GM12878 (cell line): ENCODE measurements around the gene VPS18. TPM values are rescaled to one million over a fixed set of nuclear protein-coding genes. Genes with fewer than 3 reads are reported as not detected.

Experiments
- ATAC-seq: fragments of 200-7000 bp; cut with Tn5 transposase; 3 replicates; pipeline ENCODE4 v1.9.1; 2020; ENCODE audit warnings: mild to moderate bottlenecking, moderate library complexity
- BruUV-seq: library from RNA; stranded (reverse); fragments of 400-500 nt; replicated peaks from 2 replicates; lab custom pipeline; 2021; lab: Mats Ljungman, UMichigan
- CTCF ChIA-PET: fragments of 300-600 bp; sonication (Branson Sonifier 250); formaldehyde crosslinking; extraction: SDS; loops from one replicate; lab custom pipeline; 2021; ENCODE audit warnings: inconsistent platforms; lab: Yijun Ruan, JAX
- POLR2A ChIA-PET: fragments of 350-600 bp; formaldehyde crosslinking; extraction: SDS; loops from one replicate; lab custom pipeline; 2021; ENCODE audit warnings: inconsistent platforms; lab: Charles Lee
- RAD21 ChIA-PET: fragments of 300-600 bp; sonication (Branson Sonifier 250); formaldehyde crosslinking; loops from one replicate; lab custom pipeline; 2023; ENCODE audit warnings: antibody characterized with exemption; ENCODE audit not compliant: unreplicated experiment; lab: Charles Lee
- SMC1A ChIA-PET: fragments of 300-600 bp; sonication (Branson Sonifier 250); formaldehyde crosslinking; loops from one replicate; lab custom pipeline; 2023; ENCODE audit not compliant: unreplicated experiment, uncharacterized antibody; lab: Charles Lee
- DNase-seq: peaks from one replicate; pipeline ENCODE4 v3.0.0-alpha.2; 2011; ENCODE audit warnings: low read depth, low spot score
- FAIRE-seq: peaks from 3 replicates; lab custom pipeline; 2011; peaks lifted over from hg19 to GRCh38; lab: Jason Lieb, UNC
- H2AFZ ChIP-seq: 2 replicates; pipeline ENCODE4 v1.6.0; 2011; ENCODE audit warnings: low read depth, low read length, control low read depth; ENCODE audit not compliant: control insufficient read depth
- H3K27ac ChIP-seq: 2 replicates; pipeline ENCODE4 v1.5.1; 2011; ENCODE audit warnings: control low read depth; ENCODE audit not compliant: control insufficient read depth, insufficient read depth
- H3K27me3 ChIP-seq, 2 experiments: replicated peaks in 1 of 2; 2 replicates each; pipeline versions ENCODE4 v1.6.0 to v1.6.1; 2011; ENCODE audit warnings: low read length in 1 of 2; ENCODE audit not compliant: control insufficient read depth in 2 of 2, insufficient read depth in 2 of 2
- H3K36me3 ChIP-seq, 2 experiments: 2 replicates each; pipeline ENCODE4 v1.5.1; 2011; ENCODE audit warnings: low read length in 1 of 2; ENCODE audit not compliant: control insufficient read depth in 2 of 2, insufficient read depth in 2 of 2
- H3K4me1 ChIP-seq: 2 replicates; pipeline ENCODE4 v1.6.1; 2011; ENCODE audit warnings: mild to moderate bottlenecking, low read length, moderate library complexity, mixed read lengths; ENCODE audit not compliant: control insufficient read depth, insufficient read depth
- H3K4me2 ChIP-seq: 2 replicates; pipeline ENCODE4 v1.6.0; 2011; ENCODE audit warnings: control low read depth; ENCODE audit not compliant: control insufficient read depth, insufficient read depth
- H3K4me3 ChIP-seq: fragments of 200-600 bp; sonication (generic); 2 replicates; pipeline ENCODE4 v1.5.1; 2016
- H3K79me2 ChIP-seq: 2 replicates; pipeline ENCODE4 v1.6.0; 2011; ENCODE audit warnings: low read length; ENCODE audit not compliant: control insufficient read depth, insufficient read depth
- H3K9ac ChIP-seq: 2 replicates; pipeline ENCODE4 v1.8.0; 2011; ENCODE audit warnings: low read length, control low read depth, mixed read lengths; ENCODE audit not compliant: control insufficient read depth, insufficient read depth
- H3K9me3 ChIP-seq: replicated peaks from 3 replicates; pipeline ENCODE4 v1.5.1; 2011; ENCODE audit warnings: mild to moderate bottlenecking, low read length; ENCODE audit not compliant: control insufficient read depth, insufficient read depth
- H4K20me1 ChIP-seq: 2 replicates; pipeline ENCODE4 v1.6.0; 2011; ENCODE audit not compliant: control insufficient read depth, insufficient read depth
- GABPA ChIP-seq: IDR thresholded peaks from 2 replicates; pipeline ENCODE4 v1.6.1; 2014; ENCODE audit warnings: antibody characterized with exemption, low read depth, mild to moderate bottlenecking, inconsistent platforms
- HCFC1 ChIP-seq: fragments of 150-350 bp; IDR thresholded peaks from 2 replicates; pipeline ENCODE4 v1.6.1; 2014; ENCODE audit warnings: low read length
- WGBS: methylation state at CpG from one replicate; pipeline ENCODE4 v1.1.6; 2016; ENCODE audit warnings: low lambda C conversion rate; ENCODE audit not compliant: insufficient replicate concordance, insufficient coverage; ENCODE audit errors: missing lambda C conversion rate; 5-methylcytosine and 5-hydroxymethylcytosine counted together
- in situ Hi-C: fragments of 300-500 bp; cut with MboI; formaldehyde crosslinking; loops from 9 replicates; pipeline ENCODE4 v1.14.3; 2018; ENCODE audit warnings: mixed read lengths
- intact Hi-C: fragments of 100-400 bp; cut with micrococcal nuclease; formaldehyde crosslinking; loops from one replicate; pipeline ENCODE4 v1.14.2; 2022; ENCODE audit not compliant: unreplicated experiment
- polyA plus RNA-seq, 11 experiments: library from polyadenylated mRNA; depleted of rRNA in 4 of 11; unstranded in 6 of 11; stranded (reverse) in 5 of 11; fragments of >200 nt; fragmentation: Nextera tagmentation in 4 of 11; fragmentation: Illumina TruSeq in 1 of 11; extraction: Ambion mirVana in 4 of 11; extraction: Trizol in 1 of 11; gene quantifications; 1 replicate in 1 of 11; 2 replicates in 10 of 11; pipeline versions ENCODE4 v1.2.1 to v1.2.3, GENCODE V29; 2011 to 2016; ENCODE audit warnings: inconsistent platforms in 2 of 11, missing spikeins in 2 of 11, low read depth in 1 of 11
- total RNA-seq, 4 experiments: library from RNA; depleted of rRNA in 3 of 4; stranded (reverse); fragments of >200 nt in 3 of 4; fragmentation: Illumina TruSeq in 1 of 4; extraction: Trizol in 1 of 4; gene quantifications; 2 replicates each; pipeline versions ENCODE4 v1.2.1 to v1.2.3, GENCODE V29; 2013 to 2021
- TF ChIP-seq, protein P1 (sequence below): IDR thresholded peaks from 2 replicates; pipeline ENCODE4 v1.6.1; 2012; ENCODE audit warnings: mild to moderate bottlenecking, low read depth, low read length

VPS18 gene
- total and polyA plus RNA-seq, 10 of the 15 experiments (the other 5 are each of a cell fraction or from before 2014, with no cell fraction given): 0.71 to 20.4 (median 10.6) TPM

GRCh38 chr15:40918799-40919392, 24.6 kb downstream of the VPS18 start:
- H4K20me1 ChIP-seq: no peaks in the 10 kb centered on the region
- SMC1A ChIA-PET: interaction anchor here (1.1 kb wide), 1 partner anchor 48 kb away, joined by 3 read pairs; no protein-coding TSS in a partner anchor
- no peak for DNase-seq
- no peaks in the 10 kb centered on the region for H3K4me1 ChIP-seq
- H3K27me3 ChIP-seq: no peaks in the 10 kb centered on the region; a peak in 2 of 4 replicates
- intact Hi-C loops (no loop called here), in situ Hi-C loops (no loop called here)
- no peak for ATAC-seq
- POLR2A ChIA-PET: no interaction called here
- no peaks in the 10 kb centered on the region for H3K9me3 ChIP-seq
- no peaks in the 10 kb centered on the region for H3K79me2 ChIP-seq
- CTCF ChIA-PET: interaction anchor here (1.0 to 6.1 kb wide), 5 partner anchors 7 to 269 kb away, joined by 3 to 30 read pairs (median 6); no protein-coding TSS in a partner anchor
- no peak for TF ChIP-seq GABPA
- RAD21 ChIA-PET: no interaction called here
- no peak overlapping the region for H3K27ac ChIP-seq
- no peaks in the 10 kb centered on the region for H3K36me3 ChIP-seq
- no peak overlapping the region for H2AFZ ChIP-seq
- no TSS peak for BruUV-seq
- no peak for FAIRE-seq
- no peak overlapping the region for H3K4me3 ChIP-seq
- H3K4me2 ChIP-seq: no peak overlapping the region
- WGBS: 47% methylated on average over 19 of the region's 19 CpGs
- no peak overlapping the region for H3K9ac ChIP-seq

GRCh38 chr15:40921949-40922607, 27.8 kb downstream of the VPS18 start:
- Histone ChIP-seq H3K4me1 (peaks cover 8% of the 10 kb centered on the region; the same call in 1 of the 2 replicates), H3K36me3 (no peaks in the 10 kb centered on the region), H3K9me3 (no peaks in the 10 kb centered on the region), H3K79me2 (no peaks in the 10 kb centered on the region), H3K4me3 (no peak overlapping the region), H2AFZ (no peak overlapping the region), H3K27ac (no peak overlapping the region), H4K20me1 (no peaks in the 10 kb centered on the region), H3K27me3 (peaks cover 11 to 18% of the 10 kb centered on the region in 2 experiments), H3K4me2 (no peak overlapping the region), H3K9ac (no peak overlapping the region)
- no peak for TF ChIP-seq HCFC1
- TF ChIP-seq, protein P1, sequence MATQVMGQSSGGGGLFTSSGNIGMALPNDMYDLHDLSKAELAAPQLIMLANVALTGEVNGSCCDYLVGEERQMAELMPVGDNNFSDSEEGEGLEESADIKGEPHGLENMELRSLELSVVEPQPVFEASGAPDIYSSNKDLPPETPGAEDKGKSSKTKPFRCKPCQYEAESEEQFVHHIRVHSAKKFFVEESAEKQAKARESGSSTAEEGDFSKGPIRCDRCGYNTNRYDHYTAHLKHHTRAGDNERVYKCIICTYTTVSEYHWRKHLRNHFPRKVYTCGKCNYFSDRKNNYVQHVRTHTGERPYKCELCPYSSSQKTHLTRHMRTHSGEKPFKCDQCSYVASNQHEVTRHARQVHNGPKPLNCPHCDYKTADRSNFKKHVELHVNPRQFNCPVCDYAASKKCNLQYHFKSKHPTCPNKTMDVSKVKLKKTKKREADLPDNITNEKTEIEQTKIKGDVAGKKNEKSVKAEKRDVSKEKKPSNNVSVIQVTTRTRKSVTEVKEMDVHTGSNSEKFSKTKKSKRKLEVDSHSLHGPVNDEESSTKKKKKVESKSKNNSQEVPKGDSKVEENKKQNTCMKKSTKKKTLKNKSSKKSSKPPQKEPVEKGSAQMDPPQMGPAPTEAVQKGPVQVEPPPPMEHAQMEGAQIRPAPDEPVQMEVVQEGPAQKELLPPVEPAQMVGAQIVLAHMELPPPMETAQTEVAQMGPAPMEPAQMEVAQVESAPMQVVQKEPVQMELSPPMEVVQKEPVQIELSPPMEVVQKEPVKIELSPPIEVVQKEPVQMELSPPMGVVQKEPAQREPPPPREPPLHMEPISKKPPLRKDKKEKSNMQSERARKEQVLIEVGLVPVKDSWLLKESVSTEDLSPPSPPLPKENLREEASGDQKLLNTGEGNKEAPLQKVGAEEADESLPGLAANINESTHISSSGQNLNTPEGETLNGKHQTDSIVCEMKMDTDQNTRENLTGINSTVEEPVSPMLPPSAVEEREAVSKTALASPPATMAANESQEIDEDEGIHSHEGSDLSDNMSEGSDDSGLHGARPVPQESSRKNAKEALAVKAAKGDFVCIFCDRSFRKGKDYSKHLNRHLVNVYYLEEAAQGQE: peak; percentile 42; the same call in 1 of the 2 replicates
- ATAC-seq (no peak), FAIRE-seq (no peak), DNase-seq (no peak)
- RAD21 ChIA-PET: interaction anchor here (0.5 kb wide), 1 partner anchor 26 kb away, joined by 3 read pairs; no protein-coding TSS in a partner anchor
- POLR2A ChIA-PET: no interaction called here
- CTCF ChIA-PET: interaction anchor here (0.9 to 3.8 kb wide), 2 partner anchors 8 to 17 kb away, joined by 4 to 18 read pairs; no protein-coding TSS in a partner anchor
- intact Hi-C loops: no loop called here
- in situ Hi-C loops: loop anchor here (5.0 kb wide), 1 partner anchor 100 kb away; no protein-coding TSS in a partner anchor
- no TSS peak for BruUV-seq
- SMC1A ChIA-PET: no interaction called here
- WGBS: 14% methylated on average over 5 of the region's 5 CpGs
